GM19193 (cell line): ENCODE measurements around the gene MAPK10.

Experiments
- POLR2A ChIP-seq: IDR thresholded peaks from 4 replicates; pipeline ENCODE4 v1.6.1; 2011; ENCODE audit not compliant: insufficient read depth, insufficient read length; ENCODE audit errors: extremely low read depth

Gene MAPK10

GRCh38 chr4:86256086-86256485, 103.8 kb downstream of the MAPK10 start:
- no peak for TF ChIP-seq POLR2A

GRCh38 chr4:86250619-86251018, 109.2 kb downstream of the MAPK10 start:
- no peak for TF ChIP-seq POLR2A

- no peak for TF ChIP-seq POLR2A
Observed at GRCh38 chr4:86250006-86250405, 109.8 kb downstream of the MAPK10 start.

GRCh38 chr4:86249074-86249473, 110.8 kb downstream of the MAPK10 start:
- no peak for TF ChIP-seq POLR2A

- no peak for TF ChIP-seq POLR2A
Observed at GRCh38 chr4:86247906-86248305, 111.9 kb downstream of the MAPK10 start.

GRCh38 chr4:86247320-86247719, 112.5 kb downstream of the MAPK10 start:
- TF ChIP-seq POLR2A = no peak

GRCh38 chr4:86243750-86244149, 116.1 kb downstream of the MAPK10 start:
- TF ChIP-seq POLR2A = no peak

- no peak for TF ChIP-seq POLR2A
Observed at GRCh38 chr4:86242677-86243076, 117.2 kb downstream of the MAPK10 start.

GRCh38 chr4:86235549-86235948, 124.3 kb downstream of the MAPK10 start:
- TF ChIP-seq POLR2A = no peak

GRCh38 chr4:86233681-86234080, 126.2 kb downstream of the MAPK10 start:
- no peak for TF ChIP-seq POLR2A

- TF ChIP-seq POLR2A = no peak
Observed at GRCh38 chr4:86233090-86233489, 126.8 kb downstream of the MAPK10 start.

GRCh38 chr4:86223472-86223871, 136.4 kb downstream of the MAPK10 start:
- no peak for TF ChIP-seq POLR2A

- no peak for TF ChIP-seq POLR2A
Observed at GRCh38 chr4:86221002-86221401, 138.9 kb downstream of the MAPK10 start.

- no peak for TF ChIP-seq POLR2A
Observed at GRCh38 chr4:86220121-86220520, 139.7 kb downstream of the MAPK10 start.

- TF ChIP-seq POLR2A = no peak
Observed at GRCh38 chr4:86218746-86219473, 140.9 kb downstream of the MAPK10 start.

GRCh38 chr4:86203176-86203575, 156.7 kb downstream of the MAPK10 start:
- TF ChIP-seq POLR2A = no peak

- TF ChIP-seq POLR2A = no peak
Observed at GRCh38 chr4:86185659-86186058, 174.2 kb downstream of the MAPK10 start.

GRCh38 chr4:86184901-86185285, 175.0 kb downstream of the MAPK10 start:
- no peak for TF ChIP-seq POLR2A
